Right lobe of liver (tissue), 4 donors: ENCODE measurements around the gene ATP5F1D.

Source experiments
- CTCF ChIP-seq, 4 donors: fragments of 200-600 bp in 3 of 4; fragments of 450-650 bp in 1 of 4; IDR thresholded peaks; one replicate each; pipeline versions ENCODE4 v1.5.1 to v1.8.0; 2016 to 2022; ENCODE audit warnings: antibody characterized with exemption in 4 of 4, mild to moderate bottlenecking in 2 of 4
- POLR2A ChIP-seq: fragments of 450-650 bp; IDR thresholded peaks from one replicate; pipeline ENCODE4 v1.6.1; 2017; ENCODE audit warnings: antibody characterized with exemption, mild to moderate bottlenecking
- donor health status: DM: no; HTN: no; CAD: no.
- donor health status: DM: no; HTN: no; CAD: no.
- donor health status: DM: no; HTN: yes; CAD: no.

- TF ChIP-seq CTCF (IDR thresholded peaks at IDR 0.05) (no peak), POLR2A (no peak)
Observed at GRCh38 chr19:1284979-1285736, 43.6 kb downstream of the ATP5F1D start.
